HFFc6 (cell line): ENCODE measurements around the gene CAMK2B. TPM values are rescaled to one million over a fixed set of nuclear protein-coding genes. Genes with fewer than 3 reads are reported as not detected.

ENCODE experiments used
- DNase-seq: peaks from one replicate; pipeline ENCODE4 v3.0.0-alpha.2; 2018
- H3K27ac Mint-ChIP-seq: 2 replicates; pipeline ENCODE4 v1.8.0; 2020; ENCODE audit warnings: mild to moderate bottlenecking, mixed read lengths
- H3K27me3 Mint-ChIP-seq: 2 replicates; pipeline ENCODE4 v1.8.0; 2021; ENCODE audit warnings: mild to moderate bottlenecking, moderate library complexity, mixed read lengths; ENCODE audit not compliant: insufficient read depth
- H3K36me3 Mint-ChIP-seq: 2 replicates; pipeline ENCODE4 v1.8.0; 2021; ENCODE audit warnings: low read depth, mixed read lengths
- H3K4me1 Mint-ChIP-seq: 2 replicates; pipeline ENCODE4 v1.8.0; 2020; ENCODE audit warnings: low read depth, mixed read lengths
- H3K4me3 Mint-ChIP-seq: 2 replicates; pipeline ENCODE4 v1.8.0; 2020; ENCODE audit warnings: mild to moderate bottlenecking, moderate library complexity, mixed read lengths
- H3K9me3 Mint-ChIP-seq: 2 replicates; pipeline ENCODE4 v1.8.0; 2020; ENCODE audit warnings: mild to moderate bottlenecking, mixed read lengths
- total RNA-seq, 6 experiments: library from RNA; stranded (reverse); fragmentation: NEBNext Ultra II Directional; extraction: Animal tissue kit (Norgen Biotek cat#: 25700); gene quantifications; 2 replicates in 1 of 6; 3 replicates in 5 of 6; pipeline ENCODE4 v1.2.3, GENCODE V29; 2021
- TF ChIP-seq, protein P1 (sequence below): fragments of 200-600 bp; sonication (generic); IDR thresholded peaks from 2 replicates; pipeline ENCODE4 v1.5.0; 2021; ENCODE audit warnings: antibody characterized with exemption, mild to moderate bottlenecking

CAMK2B gene
- total RNA-seq, 6 experiments from 2014 or later, result 0.11 to 0.41 TPM; not detected in 4

DNA sequence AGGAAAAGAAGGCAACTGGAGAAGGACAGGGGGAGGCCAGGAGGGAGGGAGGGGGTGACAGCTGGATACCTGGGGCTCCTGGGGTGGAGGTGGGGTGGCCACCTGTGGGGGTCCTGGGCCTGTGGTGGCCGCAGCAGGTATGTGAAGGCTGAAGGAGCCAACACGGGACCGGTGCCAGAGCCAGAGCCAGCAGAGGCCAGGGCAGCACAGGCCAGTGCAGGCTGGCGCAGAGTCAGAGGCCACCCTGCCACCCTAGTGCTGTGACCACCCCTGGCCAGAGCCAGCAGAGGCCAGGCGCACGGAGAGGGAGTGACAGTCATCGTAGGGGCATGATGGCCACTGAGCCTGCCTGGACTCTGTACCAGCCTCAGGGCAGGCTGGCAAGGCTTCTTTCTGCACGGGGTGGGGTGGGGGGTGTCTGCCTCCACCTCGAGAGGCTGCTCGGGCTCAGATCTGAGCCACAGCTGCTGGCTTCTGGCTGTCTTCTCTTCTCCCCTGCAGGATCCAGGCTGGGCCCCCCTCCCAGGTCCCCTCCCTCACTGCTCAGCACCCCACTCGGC is 95.8 kb downstream of the CAMK2B start:
- Mint-ChIP-seq H3K4me1 (no peaks in the 10 kb centered on the region), H3K36me3 (no peaks in the 10 kb centered on the region), H3K9me3 (no peaks in the 10 kb centered on the region), H3K27ac (no peak overlapping the region), H3K27me3 (peaks cover 18% of the 10 kb centered on the region), H3K4me3 (no peak overlapping the region)
- DNase-seq, result no peak
- TF ChIP-seq, protein P1, sequence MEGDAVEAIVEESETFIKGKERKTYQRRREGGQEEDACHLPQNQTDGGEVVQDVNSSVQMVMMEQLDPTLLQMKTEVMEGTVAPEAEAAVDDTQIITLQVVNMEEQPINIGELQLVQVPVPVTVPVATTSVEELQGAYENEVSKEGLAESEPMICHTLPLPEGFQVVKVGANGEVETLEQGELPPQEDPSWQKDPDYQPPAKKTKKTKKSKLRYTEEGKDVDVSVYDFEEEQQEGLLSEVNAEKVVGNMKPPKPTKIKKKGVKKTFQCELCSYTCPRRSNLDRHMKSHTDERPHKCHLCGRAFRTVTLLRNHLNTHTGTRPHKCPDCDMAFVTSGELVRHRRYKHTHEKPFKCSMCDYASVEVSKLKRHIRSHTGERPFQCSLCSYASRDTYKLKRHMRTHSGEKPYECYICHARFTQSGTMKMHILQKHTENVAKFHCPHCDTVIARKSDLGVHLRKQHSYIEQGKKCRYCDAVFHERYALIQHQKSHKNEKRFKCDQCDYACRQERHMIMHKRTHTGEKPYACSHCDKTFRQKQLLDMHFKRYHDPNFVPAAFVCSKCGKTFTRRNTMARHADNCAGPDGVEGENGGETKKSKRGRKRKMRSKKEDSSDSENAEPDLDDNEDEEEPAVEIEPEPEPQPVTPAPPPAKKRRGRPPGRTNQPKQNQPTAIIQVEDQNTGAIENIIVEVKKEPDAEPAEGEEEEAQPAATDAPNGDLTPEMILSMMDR, result no peak

DNA sequence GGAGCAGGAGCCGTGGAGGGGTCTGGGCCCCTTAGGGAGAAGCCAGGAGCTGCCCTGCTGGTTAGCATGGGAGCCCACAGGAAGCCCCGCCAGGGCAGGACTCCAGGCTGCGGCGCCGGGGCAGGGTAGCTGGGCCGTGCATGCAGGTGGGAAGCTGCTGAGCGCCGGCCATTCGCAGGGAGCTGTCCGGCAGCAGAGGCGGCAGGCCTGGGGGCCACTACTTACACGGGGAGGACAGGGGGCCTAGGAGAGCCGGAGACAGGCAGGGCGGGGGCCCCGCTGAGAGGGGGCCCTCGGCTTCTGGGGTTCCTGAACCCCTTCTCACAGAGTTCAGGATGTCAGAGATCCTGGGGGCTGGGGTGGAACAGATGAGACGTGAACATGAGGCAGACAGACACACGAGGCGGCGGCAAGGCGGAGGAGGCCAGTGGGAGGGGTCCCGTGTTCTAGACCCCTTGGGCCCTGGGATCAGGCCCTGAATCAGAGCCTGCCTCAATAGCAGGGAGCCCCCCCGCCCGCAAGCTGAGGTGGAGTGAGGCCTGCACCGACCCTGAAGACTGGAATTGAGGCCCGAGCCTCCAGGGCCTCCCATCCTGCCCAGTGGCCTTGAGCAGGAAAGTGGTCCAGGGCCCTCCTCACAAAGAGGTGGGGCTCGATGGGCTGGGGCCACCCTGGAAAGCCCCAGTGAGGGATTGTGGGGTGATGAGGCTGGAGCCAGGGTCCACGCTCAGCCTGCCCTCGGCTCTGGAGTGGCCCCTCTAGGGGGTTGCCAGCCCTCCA is 96.6 kb downstream of the CAMK2B start:
- Mint-ChIP-seq H3K4me1 (no peaks in the 10 kb centered on the region), H3K27ac (no peak overlapping the region), H3K9me3 (no peaks in the 10 kb centered on the region), H3K4me3 (no peak overlapping the region), H3K36me3 (no peaks in the 10 kb centered on the region), H3K27me3 (peaks cover 19% of the 10 kb centered on the region)
- TF ChIP-seq, protein P1, result no peak
- no peak for DNase-seq

DNA sequence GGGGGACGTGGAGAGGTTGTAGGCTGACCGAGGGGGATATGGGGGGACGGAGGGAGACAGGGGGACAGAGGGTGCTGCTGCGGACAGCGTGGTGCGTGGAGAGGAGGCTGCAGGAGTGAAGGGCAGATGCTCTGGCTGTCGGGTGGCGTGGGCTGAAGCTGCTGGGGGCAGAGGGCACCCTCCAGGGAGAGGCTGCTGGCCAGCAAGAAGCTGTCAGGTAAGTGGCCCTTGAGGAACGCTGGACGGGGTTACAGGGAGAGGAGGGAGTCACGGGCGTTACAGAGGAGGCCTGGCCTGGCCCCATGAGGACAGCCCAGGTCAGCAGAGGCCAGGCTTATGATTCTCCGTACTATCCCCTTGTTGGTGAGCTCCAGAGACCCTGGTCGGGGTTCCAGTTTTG is 97.5 kb downstream of the CAMK2B start:
- H3K36me3 Mint-ChIP-seq, result no peaks in the 10 kb centered on the region
- H3K4me3 Mint-ChIP-seq, result no peak overlapping the region
- no peak overlapping the region for H3K27ac Mint-ChIP-seq
- no peaks in the 10 kb centered on the region for H3K9me3 Mint-ChIP-seq
- H3K4me1 Mint-ChIP-seq, result no peaks in the 10 kb centered on the region
- TF ChIP-seq, protein P1, result no peak
- H3K27me3 Mint-ChIP-seq, result peaks cover 23% of the 10 kb centered on the region
- DNase-seq, result no peak

DNA sequence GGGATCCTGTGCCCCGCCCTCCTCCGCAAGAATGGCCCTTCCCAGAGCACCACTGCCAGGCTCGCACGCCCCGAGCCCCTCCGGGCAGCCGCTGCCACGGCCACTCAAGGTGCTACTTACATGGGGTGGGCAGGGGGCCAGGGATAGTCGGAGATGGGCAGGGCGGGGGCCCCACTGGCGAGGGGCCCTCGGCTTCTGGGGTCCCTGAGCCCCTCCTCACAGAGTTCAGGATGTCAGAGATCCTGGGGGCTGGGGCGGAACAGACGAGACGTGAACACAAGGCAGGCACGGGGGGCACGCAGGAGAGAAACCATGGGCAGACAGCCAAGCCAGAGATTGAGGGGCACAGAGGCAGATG is 99.0 kb downstream of the CAMK2B start:
- no peaks in the 10 kb centered on the region for H3K9me3 Mint-ChIP-seq
- no peaks in the 10 kb centered on the region for H3K36me3 Mint-ChIP-seq
- no peak for DNase-seq
- H3K4me3 Mint-ChIP-seq, result no peak overlapping the region
- H3K4me1 Mint-ChIP-seq, result no peaks in the 10 kb centered on the region
- no peak overlapping the region for H3K27ac Mint-ChIP-seq
- TF ChIP-seq, protein P1, result no peak
- H3K27me3 Mint-ChIP-seq, result peaks cover 19% of the 10 kb centered on the region

DNA sequence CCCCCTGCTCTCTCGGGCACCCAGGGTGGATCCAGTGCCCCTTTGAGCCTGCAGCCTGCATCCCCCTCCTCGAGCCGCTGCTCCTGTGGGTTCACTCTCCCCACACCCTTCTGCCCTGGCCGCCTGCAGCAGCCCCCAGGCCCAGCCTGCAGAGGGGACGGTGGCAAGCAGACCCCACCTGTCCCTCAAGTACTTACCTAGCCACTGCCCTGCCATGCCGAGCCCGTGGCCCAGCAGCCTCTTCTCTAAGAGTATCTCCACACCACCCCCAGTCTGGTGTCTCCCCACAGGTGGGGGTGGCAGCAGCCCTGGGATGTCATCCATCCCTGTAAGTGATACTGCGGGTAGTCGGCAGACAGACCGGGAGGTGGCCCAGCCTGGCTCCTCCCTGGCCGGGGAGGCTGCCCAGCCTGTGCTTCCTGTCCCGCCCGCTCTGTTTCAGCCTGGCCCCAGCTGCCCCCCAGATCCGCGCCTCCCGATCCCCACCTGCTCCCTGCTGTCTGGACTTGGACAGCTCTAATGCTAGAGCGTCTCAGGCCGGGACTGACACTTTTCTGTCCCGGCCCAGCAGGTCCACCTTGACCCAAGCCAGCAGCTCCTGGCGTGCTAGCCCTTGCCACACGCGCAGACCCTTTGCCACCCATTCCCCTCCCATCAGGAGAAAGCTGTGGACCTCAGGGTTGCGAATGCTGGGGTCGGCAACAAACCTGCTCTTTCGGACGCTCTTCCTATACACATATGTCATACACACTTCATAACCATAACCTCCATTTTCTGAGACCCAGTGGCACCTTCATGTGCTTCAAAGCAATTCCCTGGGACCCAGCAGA is 99.6 kb downstream of the CAMK2B start:
- H3K4me3 Mint-ChIP-seq, result no peak overlapping the region
- no peaks in the 10 kb centered on the region for H3K36me3 Mint-ChIP-seq
- H3K4me1 Mint-ChIP-seq, result no peaks in the 10 kb centered on the region
- no peaks in the 10 kb centered on the region for H3K9me3 Mint-ChIP-seq
- DNase-seq, result no peak
- H3K27ac Mint-ChIP-seq, result no peak overlapping the region
- peaks cover 19% of the 10 kb centered on the region for H3K27me3 Mint-ChIP-seq
- TF ChIP-seq, protein P1, result no peak
